GM13976 (cell line): ENCODE results near the gene GALNT10.

Experiments used
- DNase-seq: peaks from one replicate; pipeline ENCODE4 v3.0.0; 2012; ENCODE audit warnings: low spot score
- in situ Hi-C: fragments of 300-500 bp; cut with MboI; formaldehyde crosslinking; loops from one replicate; pipeline ENCODE4 v1.12.0; 2022; ENCODE audit warnings: low sequenced_read_pairs, mixed read lengths, inconsistent platforms; ENCODE audit not compliant: unreplicated experiment
- TF ChIP-seq, protein P1 (sequence below): IDR thresholded peaks from 2 replicates; pipeline ENCODE4 v1.5.1; 2012; ENCODE audit warnings: borderline replicate concordance, mild to moderate bottlenecking; ENCODE audit not compliant: insufficient read depth; ENCODE audit errors: extremely low read depth, missing control alignments, control extremely low read depth

GALNT10 gene

DNA sequence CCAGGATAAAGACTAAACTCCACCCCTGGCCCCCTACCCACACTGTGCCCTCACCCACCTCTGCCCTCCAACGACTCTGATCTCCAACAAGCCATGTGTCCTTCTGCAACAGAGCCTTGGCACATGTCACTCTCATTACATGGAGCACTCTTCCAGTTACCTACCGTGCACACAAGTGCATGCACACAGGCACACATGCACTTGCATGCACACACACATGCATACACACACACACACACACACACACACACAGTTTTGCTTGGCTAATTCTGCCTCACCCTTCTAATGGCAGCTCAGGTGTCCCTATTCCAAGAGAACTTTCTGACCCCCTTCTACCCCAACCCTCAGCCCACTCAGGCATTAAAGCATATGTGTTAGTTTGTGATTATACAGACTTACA lies 19.6 kb downstream of the GALNT10 start:
- in situ Hi-C loops: no loop called here
- TF ChIP-seq, protein P1, sequence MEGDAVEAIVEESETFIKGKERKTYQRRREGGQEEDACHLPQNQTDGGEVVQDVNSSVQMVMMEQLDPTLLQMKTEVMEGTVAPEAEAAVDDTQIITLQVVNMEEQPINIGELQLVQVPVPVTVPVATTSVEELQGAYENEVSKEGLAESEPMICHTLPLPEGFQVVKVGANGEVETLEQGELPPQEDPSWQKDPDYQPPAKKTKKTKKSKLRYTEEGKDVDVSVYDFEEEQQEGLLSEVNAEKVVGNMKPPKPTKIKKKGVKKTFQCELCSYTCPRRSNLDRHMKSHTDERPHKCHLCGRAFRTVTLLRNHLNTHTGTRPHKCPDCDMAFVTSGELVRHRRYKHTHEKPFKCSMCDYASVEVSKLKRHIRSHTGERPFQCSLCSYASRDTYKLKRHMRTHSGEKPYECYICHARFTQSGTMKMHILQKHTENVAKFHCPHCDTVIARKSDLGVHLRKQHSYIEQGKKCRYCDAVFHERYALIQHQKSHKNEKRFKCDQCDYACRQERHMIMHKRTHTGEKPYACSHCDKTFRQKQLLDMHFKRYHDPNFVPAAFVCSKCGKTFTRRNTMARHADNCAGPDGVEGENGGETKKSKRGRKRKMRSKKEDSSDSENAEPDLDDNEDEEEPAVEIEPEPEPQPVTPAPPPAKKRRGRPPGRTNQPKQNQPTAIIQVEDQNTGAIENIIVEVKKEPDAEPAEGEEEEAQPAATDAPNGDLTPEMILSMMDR: no peak
- no peak for DNase-seq

DNA sequence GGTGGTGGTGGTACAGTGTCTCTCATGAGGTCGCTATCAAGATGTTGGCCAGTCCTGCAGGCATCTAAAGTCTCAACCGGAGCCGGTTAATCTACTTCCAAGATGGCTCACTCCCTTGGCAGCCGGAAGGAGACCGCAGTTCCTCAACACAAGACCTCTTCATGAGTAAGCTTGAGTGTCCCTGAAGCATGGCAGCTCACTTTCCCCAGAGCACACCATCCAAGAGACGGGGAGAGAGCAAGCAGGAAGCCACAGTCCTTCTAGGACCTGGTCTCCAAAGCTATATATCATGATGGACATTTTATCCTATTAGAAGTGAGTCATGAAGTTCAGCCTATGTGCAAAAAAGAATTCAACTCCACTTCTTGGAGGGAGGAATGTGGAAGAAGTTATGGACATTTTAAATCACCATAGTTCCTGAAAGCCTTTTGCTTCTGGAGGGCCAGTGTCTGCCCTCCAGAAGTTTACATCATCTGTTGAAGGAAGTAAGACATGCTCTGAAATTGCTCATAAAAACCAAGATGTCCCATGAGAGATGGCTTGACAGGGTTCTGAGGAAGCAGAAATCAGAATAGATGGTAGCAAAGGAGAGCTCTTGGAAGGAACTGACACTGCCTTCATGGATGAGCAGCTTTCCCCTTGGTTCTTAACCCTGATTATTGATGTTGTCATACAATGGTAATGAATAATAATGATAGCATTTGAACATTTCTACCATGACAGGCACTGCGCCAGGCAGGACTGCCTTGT lies 21.3 kb downstream of the GALNT10 start:
- TF ChIP-seq, protein P1: no peak
- in situ Hi-C loops: no loop called here
- DNase-seq: no peak

DNA sequence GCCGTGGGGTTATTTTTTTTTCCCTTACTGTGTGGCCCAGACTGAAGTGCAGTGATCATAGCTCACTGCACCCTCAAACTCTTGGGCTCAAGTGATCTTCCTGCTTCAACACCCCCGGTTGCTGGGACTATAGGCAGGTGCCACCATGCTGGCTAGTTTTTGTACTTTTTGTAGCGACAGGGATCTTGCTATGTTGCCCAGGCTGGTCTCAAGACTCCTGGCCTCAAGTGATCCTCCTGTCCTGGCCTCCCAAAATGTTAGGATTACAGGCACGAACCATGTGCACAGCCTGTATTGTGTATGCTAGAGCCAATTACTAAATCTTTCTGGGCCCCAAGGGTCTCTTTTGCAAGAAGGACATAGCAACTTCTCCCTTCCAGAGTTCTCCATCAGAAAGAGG lies 23.1 kb downstream of the GALNT10 start:
- in situ Hi-C loops: no loop called here

DNA sequence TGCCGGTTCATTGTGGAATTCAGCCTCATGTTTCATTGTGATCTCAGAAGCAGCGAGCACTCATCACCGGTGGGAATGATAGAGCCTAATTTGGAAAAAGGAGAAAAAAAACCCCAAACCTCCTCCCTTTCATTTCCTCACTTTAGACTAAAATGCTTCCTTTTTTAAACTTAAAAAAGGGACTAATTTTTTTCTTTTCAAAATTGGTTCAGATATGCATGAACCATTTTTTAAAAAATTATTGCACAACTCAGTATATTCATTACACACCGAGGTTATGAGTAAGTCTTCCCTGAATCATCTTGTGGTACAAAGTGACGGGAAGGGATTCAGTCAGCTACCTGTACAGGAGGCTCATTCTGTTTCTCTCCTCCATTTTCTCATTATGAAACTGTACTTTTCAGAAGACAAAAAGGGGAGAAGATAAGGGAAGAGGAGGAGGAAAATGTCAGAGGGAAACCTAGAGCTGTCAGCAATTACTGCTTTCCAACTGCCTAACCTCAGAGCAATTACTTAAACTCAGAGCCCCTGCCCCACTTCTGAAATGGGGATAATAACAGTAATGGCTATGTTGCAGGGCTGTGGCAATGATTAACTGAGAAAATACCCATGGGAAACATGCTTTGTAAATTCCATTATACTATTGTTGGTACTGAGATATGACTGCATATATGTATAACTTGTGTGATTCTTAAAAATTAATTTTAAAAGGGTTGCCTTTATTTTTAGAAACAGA lies 24.0 kb downstream of the GALNT10 start:
- in situ Hi-C loops: no loop called here
- DNase-seq: peak; percentile 53
- TF ChIP-seq, protein P1: no peak

More for the DNA sequence above, 23.1 kb downstream of the GALNT10 start:
- TF ChIP-seq, protein P1: no peak
- DNase-seq: no peak

DNA sequence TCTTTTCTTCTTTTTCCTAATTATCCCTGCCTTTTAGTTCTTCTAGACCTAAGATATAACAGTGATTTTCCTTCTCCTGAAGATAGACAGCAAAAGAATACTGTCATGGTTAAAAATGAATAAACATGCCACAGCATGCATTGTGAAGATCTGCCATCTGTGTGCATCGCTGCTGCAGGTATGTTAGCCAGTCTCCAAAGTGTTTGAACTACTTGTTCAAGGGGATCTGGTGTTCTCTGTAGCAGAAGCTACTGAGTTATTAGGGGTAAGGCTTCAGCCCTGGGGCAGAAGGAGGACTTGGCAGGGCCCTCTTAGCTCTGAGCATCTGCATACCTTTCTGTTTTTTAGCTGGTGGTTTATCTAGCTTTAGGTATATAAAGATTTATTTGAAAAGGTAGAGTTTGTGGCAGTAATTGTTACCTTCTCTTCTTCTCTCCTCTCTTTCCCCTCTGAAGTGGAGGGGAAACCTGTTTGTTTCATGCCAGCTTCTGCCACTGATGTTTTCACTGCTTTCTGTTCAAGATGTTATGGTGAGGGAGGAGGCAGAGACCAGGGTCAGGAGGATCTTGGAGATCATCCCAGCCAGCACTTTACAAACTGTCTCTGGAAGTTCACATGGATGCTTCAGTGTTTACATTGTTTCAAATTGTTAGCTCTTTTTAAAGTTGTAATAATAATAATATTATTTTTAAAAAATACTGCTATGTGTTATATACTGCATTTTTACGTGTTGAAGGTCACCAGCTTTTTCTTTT lies 25.2 kb downstream of the GALNT10 start:
- TF ChIP-seq, protein P1: no peak
- in situ Hi-C loops: no loop called here
- no peak for DNase-seq

DNA sequence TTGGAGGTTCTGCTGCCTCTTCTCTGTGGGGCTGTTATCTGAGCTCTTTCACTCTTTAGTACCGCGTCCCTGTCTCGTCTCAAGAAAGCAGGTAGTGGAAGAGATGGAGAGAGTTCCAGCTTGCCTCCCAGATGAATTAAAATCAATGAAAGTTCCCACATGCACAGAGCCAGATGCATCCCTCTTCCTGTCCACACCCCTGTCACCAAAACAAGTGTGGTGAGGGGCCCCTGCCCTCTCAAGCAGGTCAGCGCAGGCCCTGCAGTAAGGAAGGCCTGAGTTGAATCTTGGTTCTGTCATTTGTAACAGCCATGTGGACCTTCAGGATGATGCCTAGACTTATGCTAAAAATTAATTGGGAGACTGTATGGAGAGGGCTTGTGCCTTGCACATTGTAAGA lies 26.9 kb downstream of the GALNT10 start:
- TF ChIP-seq, protein P1: no peak
- DNase-seq: no peak
- in situ Hi-C loops: no loop called here
